Measurements from ENCODE around the gene OXTR. TPM values are rescaled to one million over a fixed set of nuclear protein-coding genes. Genes with fewer than 3 reads are reported as not detected.
"Not testable (repeated sequence)": the region's sequence is repeated elsewhere in the genome, so short reads cannot be mapped to it uniquely, and the experiment has no call there.

Gene OXTR
- total RNA-seq, 1 experiment from 2014 or later = 21.5 TPM

GRCh38 chr3:8715757-8716156 lies 53.7 kb downstream of the OXTR start:
- H3K4me1 ChIP-seq (ENCODE audit: insufficient read depth, low read length) = peaks cover 14% of the 10 kb centered on the region
- DNase-seq; H3K27me3 ChIP-seq (ENCODE audit: low read length); H3K9me3 ChIP-seq (ENCODE audit: low read length); H3K79me2 ChIP-seq (ENCODE audit: low read length); H3K9ac ChIP-seq (ENCODE audit: low read length); H3K4me3 ChIP-seq (ENCODE audit: low read length); H4K20me1 ChIP-seq (ENCODE audit: low read length); BruUV-seq (replicated peaks); H3K27ac ChIP-seq (ENCODE audit: low read length); H3F3A ChIP-seq (ENCODE audit: low read length, unreplicated experiment); H3K9me2 ChIP-seq (replicated peaks; ENCODE audit: low read length); H3K36me3 ChIP-seq (ENCODE audit: low read depth, low read length); H3K4me2 ChIP-seq (ENCODE audit: low read length); POLR2A ChIA-PET (ENCODE audit: unreplicated experiment); H2AFZ ChIP-seq (ENCODE audit: low read length); intact Hi-C loops (cut with micrococcal nuclease); CTCF ChIA-PET; ATAC-seq: not testable (repeated sequence)

- H3K4me3 ChIP-seq (ENCODE audit: low read length) = no peak overlapping the region
- no peak overlapping the region for H3K9ac ChIP-seq (ENCODE audit: low read length)
- H2AFZ ChIP-seq (ENCODE audit: low read length) = no peak overlapping the region
- ChIA-PET POLR2A (ENCODE audit: unreplicated experiment) (no interaction called here), CTCF (interaction anchor here (0.6 kb wide), 1 partner anchor 27 kb away, joined by 3 read pairs; no protein-coding TSS in a partner anchor)
- H3K4me1 ChIP-seq (ENCODE audit: insufficient read depth, low read length) = peaks cover 14% of the 10 kb centered on the region
- no peak overlapping the region for H3K4me2 ChIP-seq (ENCODE audit: low read length)
- H3K9me2 ChIP-seq (replicated peaks; ENCODE audit: low read length) = no peaks in the 10 kb centered on the region
- DNase-seq = no peak
- intact Hi-C loops (cut with micrococcal nuclease) = loop anchor here (2.0 kb wide), 1 partner anchor 27 kb away; no protein-coding TSS in a partner anchor
- no TSS peak for BruUV-seq (replicated peaks)
- no peaks in the 10 kb centered on the region for H3F3A ChIP-seq (ENCODE audit: low read length, unreplicated experiment)
- H3K79me2 ChIP-seq (ENCODE audit: low read length) = no peaks in the 10 kb centered on the region
- no peak overlapping the region for H3K27ac ChIP-seq (ENCODE audit: low read length)
- no peaks in the 10 kb centered on the region for H3K36me3 ChIP-seq (ENCODE audit: low read depth, low read length)
- TF ChIP-seq EZH2 (IDR thresholded peaks at IDR 0.05; ENCODE audit: low read length, unreplicated experiment) = no peak
- peak; percentile 32; the same call in 1 of the 2 replicates for TF ChIP-seq CTCF (conservative IDR thresholded peaks at IDR 0.05; ENCODE audit: low read depth, low read length)
- ATAC-seq = no peak
- no peaks in the 10 kb centered on the region for H3K27me3 ChIP-seq (ENCODE audit: low read length)
- H4K20me1 ChIP-seq (ENCODE audit: low read length) = no peaks in the 10 kb centered on the region
- H3K9me3 ChIP-seq (ENCODE audit: low read length) = no peaks in the 10 kb centered on the region
These were observed 55.3 kb downstream of the OXTR start for GRCh38 chr3:8713901-8714759.

GRCh38 chr3:8712908-8713255 lies 56.5 kb downstream of the OXTR start:
- intact Hi-C loops (cut with micrococcal nuclease) = loop anchor here (2.0 kb wide), 1 partner anchor 28 kb away; no protein-coding TSS in a partner anchor
- CTCF ChIA-PET = interaction anchor here (0.8 kb wide), 1 partner anchor 29 kb away, joined by 3 read pairs; no protein-coding TSS in a partner anchor
- POLR2A ChIA-PET (ENCODE audit: unreplicated experiment) = interaction anchor here (0.5 kb wide), 1 partner anchor 49 kb away, joined by 3 read pairs; no protein-coding TSS in a partner anchor
- ATAC-seq = peak; percentile 50
- BruUV-seq (replicated peaks) = no TSS peak
- no peak overlapping the region for H2AFZ ChIP-seq (ENCODE audit: low read length)
- H3K9me3 ChIP-seq (ENCODE audit: low read length) = no peaks in the 10 kb centered on the region
- H4K20me1 ChIP-seq (ENCODE audit: low read length) = no peaks in the 10 kb centered on the region
- no peak overlapping the region for H3K9ac ChIP-seq (ENCODE audit: low read length)
- H3K36me3 ChIP-seq (ENCODE audit: low read depth, low read length) = no peaks in the 10 kb centered on the region
- H3F3A ChIP-seq (ENCODE audit: low read length, unreplicated experiment) = no peaks in the 10 kb centered on the region
- no peak overlapping the region for H3K27ac ChIP-seq (ENCODE audit: low read length)
- no peaks in the 10 kb centered on the region for H3K9me2 ChIP-seq (replicated peaks; ENCODE audit: low read length)
- TF ChIP-seq EZH2phosphoT487 (IDR thresholded peaks at IDR 0.05; ENCODE audit: borderline replicate concordance, low read length) (no peak), CTCF (conservative IDR thresholded peaks at IDR 0.05; ENCODE audit: low read depth, low read length) (no peak), EZH2 (IDR thresholded peaks at IDR 0.05; ENCODE audit: low read length, unreplicated experiment) (no peak)
- no peak for DNase-seq
- no peaks in the 10 kb centered on the region for H3K27me3 ChIP-seq (ENCODE audit: low read length)
- H3K4me3 ChIP-seq (ENCODE audit: low read length) = no peak overlapping the region
- no peaks in the 10 kb centered on the region for H3K79me2 ChIP-seq (ENCODE audit: low read length)
- H3K4me1 ChIP-seq (ENCODE audit: insufficient read depth, low read length) = peaks cover 14% of the 10 kb centered on the region
- peak overlapping the region; percentile 43; the same call in 1 of the 2 replicates for H3K4me2 ChIP-seq (ENCODE audit: low read length)

Data from PC-3 (cell line).